ENCODE results near the gene TMEM132C.

The TMEM132C gene

GRCh38 chr12:128426511-128426910 lies 159.5 kb downstream of the TMEM132C start:
- no peak for TF ChIP-seq REST (IDR thresholded peaks at IDR 0.05; ENCODE audit: insufficient replicate concordance, low read depth)
- TF ChIP-seq POLR2AphosphoS5 (IDR thresholded peaks at IDR 0.05; ENCODE audit: low read depth) = no peak
- no peak for TF ChIP-seq SPI1 (IDR thresholded peaks at IDR 0.05; ENCODE audit: borderline replicate concordance, low read depth)
- no peak for TF ChIP-seq GABPA (IDR thresholded peaks at IDR 0.05; ENCODE audit: low read depth)
- TF ChIP-seq CTCF (IDR thresholded peaks at IDR 0.05; ENCODE audit: insufficient read depth, low read length) = no peak
- no peak overlapping the region for H3K4me3 ChIP-seq (replicated peaks; ENCODE audit: insufficient read depth, low read length)
- no peaks in the 10 kb centered on the region for H3K27me3 ChIP-seq (ENCODE audit: insufficient read depth, poor library complexity, severe bottlenecking)
- no peak for DNase-seq (ENCODE audit: low read depth in 1 of 2, low spot score in 1 of 2)
- H3K27ac ChIP-seq (replicated peaks) = no peak overlapping the region

GRCh38 chr12:128439796-128440195 lies 172.8 kb downstream of the TMEM132C start:
- Histone ChIP-seq H3K4me3 (replicated peaks; ENCODE audit: insufficient read depth, low read length) (no peak overlapping the region), H3K27ac (replicated peaks) (no peak overlapping the region), H3K27me3 (ENCODE audit: insufficient read depth, poor library complexity, severe bottlenecking) (no peaks in the 10 kb centered on the region)
- TF ChIP-seq SPI1 (IDR thresholded peaks at IDR 0.05; ENCODE audit: borderline replicate concordance, low read depth) (no peak), REST (IDR thresholded peaks at IDR 0.05; ENCODE audit: insufficient replicate concordance, low read depth) (no peak), CTCF (IDR thresholded peaks at IDR 0.05; ENCODE audit: insufficient read depth, low read length) (no peak), POLR2AphosphoS5 (IDR thresholded peaks at IDR 0.05; ENCODE audit: low read depth) (no peak), GABPA (IDR thresholded peaks at IDR 0.05; ENCODE audit: low read depth) (no peak)
- DNase-seq (ENCODE audit: low read depth in 1 of 2, low spot score in 1 of 2) = no peak

- no peaks in the 10 kb centered on the region for H3K27me3 ChIP-seq (ENCODE audit: insufficient read depth, poor library complexity, severe bottlenecking)
- TF ChIP-seq CTCF (IDR thresholded peaks at IDR 0.05; ENCODE audit: insufficient read depth, low read length) = no peak
- no peak for TF ChIP-seq GABPA (IDR thresholded peaks at IDR 0.05; ENCODE audit: low read depth)
- TF ChIP-seq REST (IDR thresholded peaks at IDR 0.05; ENCODE audit: insufficient replicate concordance, low read depth) = no peak
- TF ChIP-seq SPI1 (IDR thresholded peaks at IDR 0.05; ENCODE audit: borderline replicate concordance, low read depth) = no peak
- no peak for TF ChIP-seq POLR2AphosphoS5 (IDR thresholded peaks at IDR 0.05; ENCODE audit: low read depth)
- no peak for DNase-seq (ENCODE audit: low read depth in 1 of 2, low spot score in 1 of 2)
- no peak overlapping the region for H3K4me3 ChIP-seq (replicated peaks; ENCODE audit: insufficient read depth, low read length)
- H3K27ac ChIP-seq (replicated peaks) = no peak overlapping the region
Measured at GRCh38 chr12:128442096-128442495, 175.1 kb downstream of the TMEM132C start.

Measured in HL-60 (cell line).